IPS-11a (cell line): ENCODE results near the gene THADA.

ENCODE experiments used
- H3K4me3 ChIP-seq: one replicate; pipeline ENCODE4 v1.5.1; 2013; ENCODE audit warnings: low read depth, low read length, control low read depth

The THADA gene

DNA sequence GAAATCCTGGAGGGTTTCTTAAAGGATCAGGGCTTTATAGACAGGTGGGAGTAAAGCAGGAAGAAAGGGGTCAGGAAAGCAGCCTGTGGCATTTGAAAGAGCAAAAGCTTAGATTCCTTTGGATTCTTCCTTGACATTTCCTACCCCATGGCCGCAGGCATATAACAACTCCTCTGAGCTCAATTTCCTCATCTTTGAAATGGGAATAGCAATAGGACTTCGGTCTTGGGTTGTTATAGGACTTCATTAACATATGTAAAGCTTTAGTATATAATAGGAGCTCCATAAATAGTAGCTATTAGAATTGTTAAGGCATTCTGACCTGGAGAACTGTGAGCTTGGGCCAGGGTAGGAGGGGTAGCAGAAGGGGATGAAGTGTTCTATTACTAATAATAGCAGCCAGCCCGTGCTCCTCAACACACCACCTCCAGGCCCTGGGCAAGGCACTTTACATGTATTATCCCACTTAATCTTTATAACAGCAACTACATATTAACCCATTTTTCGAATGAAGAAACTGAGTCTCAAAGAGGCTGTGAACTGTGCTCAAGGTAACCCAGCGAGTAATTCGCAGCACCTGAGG, 380.1 kb downstream of the THADA start:
- H3K4me3 ChIP-seq, result no peak overlapping the region

DNA sequence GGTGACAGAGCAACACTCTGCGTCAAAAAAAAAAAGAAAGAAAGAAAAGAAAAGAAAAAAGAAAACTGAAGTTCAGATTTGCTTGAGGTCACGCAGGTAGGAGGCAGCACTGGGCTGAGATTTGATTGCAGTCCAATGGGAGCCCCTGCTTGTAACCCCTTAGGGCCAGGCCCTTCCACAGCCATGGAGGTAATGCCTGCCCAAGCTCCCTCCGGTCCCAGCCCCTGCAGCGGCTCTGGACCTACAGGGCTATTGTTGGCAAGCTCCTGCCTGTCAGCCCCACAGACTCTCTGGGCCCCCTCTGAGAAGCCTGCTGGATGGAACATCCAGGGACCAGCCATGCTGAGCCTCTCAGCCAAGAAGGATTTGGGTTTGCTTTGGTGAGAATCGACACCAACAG, 381.6 kb downstream of the THADA start:
- H3K4me3 ChIP-seq, result no peak overlapping the region

- no peak overlapping the region for H3K4me3 ChIP-seq
Measured at GRCh38 chr2:43212931-43213330, 382.9 kb downstream of the THADA start.

- H3K4me3 ChIP-seq, result no peak overlapping the region
Measured at GRCh38 chr2:43212216-43212835, 383.5 kb downstream of the THADA start.

- H3K4me3 ChIP-seq, result no peak overlapping the region
Measured at GRCh38 chr2:43210467-43211303, 385.2 kb downstream of the THADA start.

DNA sequence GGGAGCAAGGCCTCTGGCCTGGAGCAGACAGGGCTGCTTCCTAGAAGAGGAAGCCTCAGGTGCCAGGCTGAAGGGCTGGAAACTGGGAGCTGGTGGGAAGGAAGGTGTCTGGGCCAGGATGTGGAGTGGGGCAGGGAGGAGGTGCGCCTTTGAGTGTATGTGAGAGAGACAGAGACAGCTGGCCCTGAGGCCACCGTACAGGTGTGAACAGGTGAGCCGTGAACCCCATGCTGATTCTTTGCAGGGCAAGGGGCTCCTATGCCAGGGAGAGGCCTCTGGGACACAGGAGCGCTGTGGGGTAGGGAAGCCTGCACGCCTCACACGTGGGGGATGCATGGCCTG, 385.7 kb downstream of the THADA start:
- H3K4me3 ChIP-seq, result no peak overlapping the region

DNA sequence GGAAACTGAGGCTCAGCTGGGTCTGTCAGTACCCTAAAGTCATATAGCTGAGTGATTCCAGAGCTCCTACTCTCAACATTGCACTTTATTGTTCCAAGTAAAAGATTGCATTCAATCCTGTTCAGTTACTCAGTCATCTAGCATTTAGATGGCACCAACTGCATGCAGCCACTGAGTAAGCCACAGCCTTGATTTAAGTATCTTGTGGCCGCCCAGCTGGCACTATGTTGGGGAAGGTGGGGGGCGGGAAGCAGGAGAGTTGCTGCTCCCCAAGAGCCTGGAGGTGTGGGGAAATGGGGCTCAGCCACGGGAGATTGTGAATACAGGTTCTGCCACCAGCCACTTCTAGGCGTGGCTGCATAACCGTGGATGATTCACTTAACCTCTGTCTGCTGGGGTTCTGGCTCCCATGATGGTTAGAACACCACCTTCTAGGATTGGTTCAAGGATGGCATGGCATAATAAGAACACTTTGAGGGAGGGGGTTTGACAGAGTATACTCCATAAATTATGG, 386.6 kb downstream of the THADA start:
- no peak overlapping the region for H3K4me3 ChIP-seq

DNA sequence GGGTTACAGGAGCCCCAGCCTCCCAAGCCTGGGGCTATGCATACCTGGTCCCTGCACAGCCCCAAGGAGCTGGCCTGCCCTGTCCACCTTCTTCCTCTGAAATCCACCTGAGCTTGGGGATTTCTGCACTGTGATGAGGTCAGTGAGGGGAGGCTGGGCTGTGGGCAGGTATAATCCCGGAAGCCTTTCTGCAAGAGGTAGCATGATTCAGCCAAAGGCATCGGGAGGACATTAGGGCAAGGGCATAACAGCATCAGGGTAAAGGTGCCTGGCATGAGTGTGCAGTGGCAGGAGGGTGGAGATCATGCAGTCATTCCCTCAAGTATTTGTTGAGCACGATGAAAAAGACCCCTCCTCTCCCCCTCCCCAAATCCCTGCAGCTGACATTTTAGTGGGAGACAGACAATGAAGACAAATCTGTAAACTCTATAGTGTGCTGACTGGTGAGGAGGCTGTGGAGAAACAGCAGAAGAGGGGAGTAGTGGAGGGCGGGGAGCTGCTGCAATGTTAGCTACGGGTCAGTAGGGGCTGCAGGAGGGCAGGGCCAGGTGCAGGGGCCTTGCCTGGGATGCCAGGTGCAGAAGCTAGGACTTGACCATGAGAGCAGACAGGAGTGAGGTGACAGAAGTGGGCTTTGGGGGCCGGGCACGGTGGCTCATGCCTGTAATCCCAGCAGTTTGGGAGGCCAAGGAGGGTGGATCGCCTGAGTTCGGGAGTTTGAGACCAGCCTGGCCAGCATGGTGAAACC, 388.1 kb downstream of the THADA start:
- H3K4me3 ChIP-seq, result no peak overlapping the region

DNA sequence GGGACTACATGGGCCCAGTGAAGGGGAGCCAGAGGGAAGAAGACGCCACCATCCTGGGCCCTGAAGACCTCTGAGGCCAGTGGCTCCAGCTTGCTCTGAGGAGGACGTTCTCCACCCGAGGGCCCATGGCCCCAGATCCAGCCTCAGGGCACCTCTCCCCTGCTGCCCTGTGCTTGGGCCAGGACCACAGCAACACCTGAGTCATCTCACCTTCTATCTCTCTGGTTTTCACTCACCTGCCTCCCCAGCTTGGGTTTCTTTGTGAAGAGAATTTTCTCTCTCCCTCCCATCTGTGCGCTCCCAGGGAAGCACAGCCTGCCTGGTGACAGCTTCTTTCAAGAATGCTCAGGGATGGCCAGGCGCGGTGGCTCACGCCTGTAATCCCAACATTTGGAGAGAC, 389.2 kb downstream of the THADA start:
- no peak overlapping the region for H3K4me3 ChIP-seq

DNA sequence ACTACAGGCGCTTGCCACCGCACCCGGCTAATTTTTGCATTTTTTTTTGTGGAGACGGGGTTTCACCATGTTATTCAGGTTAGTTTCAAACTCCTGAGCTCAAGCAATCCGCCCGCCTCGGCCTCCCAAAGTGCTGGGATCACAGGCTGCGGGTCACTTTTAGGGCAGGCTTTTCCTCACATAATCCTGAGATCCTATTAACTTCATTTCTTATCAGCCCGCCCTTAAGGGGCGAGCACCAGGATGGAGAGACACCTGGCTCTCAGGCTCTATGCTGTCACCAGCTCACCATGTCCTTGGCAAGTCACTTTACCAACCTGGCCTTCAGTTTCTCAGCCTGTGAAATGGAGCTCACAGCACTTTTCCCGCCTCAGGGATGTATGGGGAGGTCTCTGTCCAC, 392.5 kb downstream of the THADA start:
- H3K4me3 ChIP-seq, result no peak overlapping the region

- no peak overlapping the region for H3K4me3 ChIP-seq
Measured at GRCh38 chr2:43202289-43202688, 393.5 kb downstream of the THADA start.

DNA sequence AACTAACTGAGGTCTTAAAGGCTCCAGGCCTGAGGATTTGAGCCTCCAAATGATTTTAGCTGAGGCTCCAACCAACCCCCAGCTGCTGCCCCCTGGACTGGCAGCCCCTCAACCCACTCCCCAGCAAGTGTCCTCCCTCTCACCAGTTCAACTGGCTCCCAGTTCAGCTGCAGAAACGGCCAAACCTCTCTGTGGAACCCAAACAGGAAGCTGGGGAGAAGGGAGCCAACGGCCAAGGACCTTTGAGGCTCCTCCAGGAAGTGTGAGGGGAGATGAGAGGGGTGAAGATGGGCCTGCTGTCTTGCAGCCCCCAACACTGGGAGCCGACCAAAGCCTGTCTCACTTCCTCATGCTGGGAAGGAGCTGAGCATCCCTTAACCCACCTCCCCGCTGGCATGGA, 394.3 kb downstream of the THADA start:
- no peak overlapping the region for H3K4me3 ChIP-seq

DNA sequence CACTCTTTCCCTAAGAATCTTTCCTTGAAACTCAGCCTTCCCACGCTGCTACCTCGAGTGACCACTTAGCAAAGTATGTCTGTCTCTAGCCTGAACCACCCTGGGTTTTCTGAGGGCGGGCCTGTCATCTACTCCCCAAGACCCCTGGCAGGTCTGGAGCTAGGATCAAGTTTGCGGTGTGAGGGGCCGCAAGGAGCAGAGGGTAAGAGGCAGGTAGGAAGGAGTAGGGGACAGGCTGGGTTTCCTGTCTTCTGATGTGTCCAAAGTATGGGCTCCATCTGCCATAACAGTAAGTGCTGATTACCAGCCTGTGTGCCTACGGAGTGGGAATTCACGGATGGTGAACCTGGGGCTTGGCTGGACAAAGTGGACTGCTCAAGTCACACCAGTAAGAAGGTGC, 394.8 kb downstream of the THADA start:
- H3K4me3 ChIP-seq, result no peak overlapping the region

DNA sequence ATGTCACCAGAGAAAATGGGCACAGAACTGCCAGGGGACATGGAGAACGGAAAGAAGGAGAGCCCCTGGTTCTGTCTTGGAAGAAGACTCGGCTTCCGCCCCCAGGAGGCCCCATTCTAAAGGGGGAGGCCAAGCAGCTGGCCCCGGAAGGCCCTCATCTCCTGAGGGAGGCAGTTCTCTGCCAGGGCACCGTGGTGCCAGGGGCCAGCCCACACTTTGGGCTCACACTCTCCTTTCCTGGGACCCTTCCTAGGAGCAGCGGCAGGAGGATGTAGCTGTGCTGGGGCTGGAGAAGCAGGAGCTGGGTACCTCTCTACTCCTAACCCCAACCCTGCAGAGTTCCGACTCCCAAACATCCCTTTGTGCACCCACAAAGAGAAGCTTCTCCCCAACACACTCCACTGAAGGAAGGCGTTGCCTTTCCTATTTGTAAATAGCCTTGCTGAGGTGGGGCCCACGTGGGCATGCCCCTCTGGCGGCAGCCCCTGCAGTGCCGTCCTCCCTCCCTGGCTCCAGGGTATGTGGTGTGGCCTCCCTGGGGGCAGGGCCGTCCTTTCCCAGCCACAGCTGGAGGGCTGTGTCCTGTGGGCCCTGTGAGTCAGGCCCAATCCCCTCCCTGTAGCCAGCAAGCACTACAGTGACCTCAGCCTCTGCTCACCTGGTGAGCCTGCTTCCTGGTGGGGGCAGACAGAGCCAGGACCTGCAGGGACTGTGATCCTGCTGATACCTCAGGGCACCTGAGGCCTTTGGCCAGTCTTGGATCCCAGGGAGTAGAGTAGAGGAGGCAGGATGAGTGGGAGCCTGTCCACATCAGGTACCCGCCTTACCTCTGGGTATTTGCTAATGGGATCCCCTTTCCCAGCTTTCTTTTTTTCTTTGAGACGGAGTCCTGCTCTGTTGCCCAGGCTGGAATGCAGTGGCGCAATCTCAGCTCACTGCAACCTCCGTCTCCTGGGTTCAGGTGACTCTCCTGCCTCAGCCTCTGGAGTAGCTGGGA, 396.0 kb downstream of the THADA start:
- H3K4me3 ChIP-seq, result no peak overlapping the region

GRCh38 chr2:43198263-43198662, 397.6 kb downstream of the THADA start:
- no peak overlapping the region for H3K4me3 ChIP-seq

- no peak overlapping the region for H3K4me3 ChIP-seq
Measured at GRCh38 chr2:43197588-43197896, 398.3 kb downstream of the THADA start.

GRCh38 chr2:43196768-43197587, 398.9 kb downstream of the THADA start:
- no peak overlapping the region for H3K4me3 ChIP-seq

GRCh38 chr2:43194121-43194869, 401.5 kb downstream of the THADA start:
- no peak overlapping the region for H3K4me3 ChIP-seq

DNA sequence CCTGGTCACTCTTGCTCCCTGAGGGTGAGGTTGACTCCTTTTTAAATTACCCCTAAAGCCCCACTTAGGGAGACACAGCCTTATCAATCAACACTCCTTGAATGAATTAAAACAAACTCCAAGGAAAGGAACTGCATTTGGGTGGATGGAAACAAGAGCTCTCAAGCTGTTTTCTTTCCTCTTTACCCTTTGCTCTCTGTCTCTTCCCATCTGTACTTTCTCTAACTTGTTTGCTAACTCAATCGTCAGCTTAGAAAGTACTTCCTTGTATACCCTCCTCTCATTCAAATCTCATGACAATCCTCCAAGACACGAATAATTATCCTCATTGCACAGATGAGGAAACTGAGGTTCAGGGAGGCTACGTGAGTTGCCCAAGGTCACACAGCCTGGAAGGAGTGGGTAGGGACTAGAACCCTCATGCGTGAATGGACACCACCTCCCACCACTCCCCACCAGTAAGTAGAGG, 402.2 kb downstream of the THADA start:
- no peak overlapping the region for H3K4me3 ChIP-seq
